Left renal pelvis (tissue), 4 donors: Measurements from ENCODE around the gene LGR6. TPM values are rescaled to one million over a fixed set of nuclear protein-coding genes. Genes with fewer than 3 reads are reported as not detected.

ENCODE experiments used
- DNase-seq, 4 donors: peaks; one replicate each; pipeline ENCODE4 v3.0.0-alpha.2; 2013; ENCODE audit warnings: low read depth in 4 of 4, low spot score in 3 of 4
- polyA plus RNA-seq, 4 donors: library from polyadenylated mRNA; unstranded; fragments of 120-200 nt; gene quantifications; one replicate each; pipeline ENCODE4 v1.2.1, GENCODE V29; 2013; ENCODE audit not compliant: insufficient read length in 4 of 4

LGR6 gene
- polyA plus RNA-seq, 4 donors: 0.76 to 1.4 (median 0.82) TPM

DNA sequence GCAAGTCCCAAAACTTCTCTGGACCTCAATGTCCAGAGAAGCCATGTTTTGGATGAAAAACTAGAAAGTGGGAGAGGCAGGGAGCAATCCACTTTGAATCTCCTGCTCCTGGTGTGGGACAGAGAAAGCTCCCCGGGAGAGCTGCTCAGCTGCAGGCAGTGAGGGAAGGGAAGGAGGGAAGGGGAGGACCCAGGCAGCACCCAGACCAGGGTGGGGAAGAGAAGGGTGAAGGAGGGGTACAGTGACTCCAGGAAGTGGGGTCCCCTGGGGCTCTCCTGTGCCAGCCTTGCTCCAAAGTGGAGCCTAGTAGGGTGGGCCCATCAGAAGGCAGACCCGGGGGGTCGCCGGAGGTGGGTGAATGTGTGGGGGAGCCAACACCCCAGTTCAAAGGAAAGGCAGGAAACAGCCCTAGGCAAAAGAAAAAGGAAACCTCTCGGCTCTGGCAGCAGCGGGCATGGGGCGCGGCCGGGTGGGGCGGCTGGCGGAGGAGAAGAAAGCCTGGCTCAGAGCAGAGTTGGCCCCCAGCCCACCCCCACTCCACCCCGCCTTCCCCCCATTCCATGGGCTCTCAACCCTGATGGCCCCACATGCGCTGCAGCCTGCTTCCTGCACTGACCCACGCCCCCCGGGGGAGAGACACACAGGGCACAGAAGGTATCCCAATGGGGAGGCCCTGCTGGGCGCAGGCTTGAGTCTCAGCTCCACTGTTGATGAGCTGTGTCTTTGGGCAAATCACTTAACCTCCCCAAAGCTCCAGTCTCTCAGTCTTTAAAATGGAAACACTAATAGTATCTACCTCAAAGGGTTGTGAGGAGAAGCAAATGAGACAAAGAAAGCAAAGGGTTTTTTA lies 5.7 kb downstream of the LGR6 start:
- DNase-seq: no peak

DNA sequence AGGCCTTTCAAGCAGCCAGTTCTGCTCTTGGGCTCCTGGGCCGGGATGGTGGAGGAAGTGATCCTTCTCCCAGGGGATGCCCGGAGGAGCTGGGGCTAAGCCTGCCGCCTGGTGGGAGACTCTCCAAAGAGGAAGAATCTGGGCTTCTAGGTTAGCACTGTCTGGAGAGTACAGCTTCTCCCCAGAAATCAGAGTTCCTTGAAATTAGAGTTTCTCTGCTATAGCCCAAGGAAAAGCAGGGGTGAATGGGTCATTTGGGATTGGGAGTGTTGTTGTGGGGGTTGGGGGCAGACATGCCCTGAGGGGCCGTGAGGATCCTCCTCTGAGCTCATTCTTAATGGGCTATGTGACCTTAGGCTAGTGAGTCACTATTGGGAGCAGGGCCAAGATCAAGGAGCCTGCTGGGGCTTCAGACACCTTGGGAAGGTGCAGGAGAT lies 6.5 kb downstream of the LGR6 start:
- no peak for DNase-seq

DNA sequence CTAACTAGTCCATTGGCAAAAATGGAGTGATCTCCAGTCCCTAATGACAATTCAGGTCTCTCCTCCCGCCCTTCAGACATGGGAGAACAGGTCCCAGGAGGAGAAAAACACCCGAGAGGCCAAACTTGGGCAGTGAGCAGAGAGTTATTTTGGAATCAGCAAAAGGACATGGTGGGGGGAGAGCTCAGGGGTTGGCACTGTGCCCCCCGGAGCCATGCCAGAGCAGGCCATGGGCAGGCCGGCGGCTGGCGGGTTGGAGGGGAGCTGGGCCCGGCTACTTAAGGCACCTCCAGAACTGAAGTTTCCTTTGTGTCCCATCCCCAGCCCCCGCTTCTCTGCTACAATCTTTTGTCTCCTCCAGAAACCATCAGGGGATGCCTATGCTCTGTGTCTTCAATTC lies 7.1 kb downstream of the LGR6 start:
- no peak for DNase-seq

DNA sequence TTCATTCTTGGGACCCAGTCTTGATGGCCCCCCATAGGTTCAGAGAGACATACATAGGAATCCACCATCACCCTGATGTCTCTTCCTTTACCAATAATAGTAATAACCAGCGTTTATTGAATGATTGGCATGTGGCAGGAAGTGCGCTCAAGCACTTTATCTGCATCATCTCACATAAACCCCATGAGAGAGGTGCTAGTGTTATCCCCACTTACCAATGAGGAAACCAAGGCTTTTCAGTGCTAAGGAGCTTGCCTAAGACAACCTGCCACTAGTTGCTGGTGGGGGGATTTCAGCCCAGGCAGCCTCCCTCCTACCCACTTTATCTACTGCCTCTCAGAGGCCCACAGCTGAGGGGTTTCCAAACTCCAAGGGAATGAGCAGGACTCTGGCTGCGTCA lies 7.7 kb downstream of the LGR6 start:
- no peak for DNase-seq

DNA sequence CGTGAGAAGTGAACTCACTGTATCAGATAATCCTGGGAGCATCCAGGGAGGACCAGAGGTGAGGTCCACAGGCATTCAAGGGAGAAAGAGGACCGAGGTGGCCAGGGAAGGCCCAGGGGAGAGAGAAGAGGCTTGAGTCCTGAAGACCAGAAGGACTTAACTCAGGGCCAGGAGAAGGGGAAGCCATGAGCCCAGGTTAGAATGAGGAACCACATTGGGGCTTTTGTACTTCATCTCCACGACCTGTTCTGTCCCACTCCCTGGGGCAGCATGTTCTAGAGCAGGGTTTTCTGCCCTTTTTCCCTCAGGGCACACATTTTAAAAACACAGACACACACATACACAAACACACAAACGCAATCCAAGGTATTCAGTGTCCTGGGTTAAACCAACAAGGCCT lies 8.4 kb downstream of the LGR6 start:
- no peak for DNase-seq

DNA sequence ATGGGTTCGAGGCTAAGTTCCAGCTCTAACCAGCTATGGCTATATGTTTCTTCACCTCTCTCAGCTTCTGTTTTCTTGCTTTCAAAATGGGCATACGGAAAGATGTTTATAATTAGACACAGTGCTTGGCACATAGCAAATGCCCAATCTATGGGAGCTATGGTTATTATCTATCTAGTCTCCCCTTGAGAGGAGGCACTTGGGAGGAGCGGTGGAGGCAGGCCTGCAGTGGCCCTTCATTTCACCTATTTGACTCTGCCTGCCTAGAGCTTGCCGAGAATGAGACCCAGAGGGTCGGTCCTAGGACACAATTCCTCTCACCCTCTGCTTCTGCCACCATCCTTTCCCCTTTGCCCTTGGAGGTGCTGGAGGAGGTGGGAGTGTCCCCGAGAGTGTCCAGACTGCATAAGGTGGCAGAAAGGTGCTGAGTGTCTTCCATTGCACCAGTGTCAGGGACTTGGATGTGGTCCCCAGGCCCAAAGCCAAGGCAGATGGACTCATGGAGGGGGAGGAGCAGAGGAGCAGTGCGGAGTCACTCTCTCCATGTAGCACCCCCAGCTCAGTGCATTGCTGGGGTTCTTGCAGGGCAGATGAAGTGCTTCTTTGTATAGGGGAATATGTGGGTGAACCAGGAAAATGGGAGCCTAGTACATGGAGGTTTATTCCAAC lies 9.0 kb downstream of the LGR6 start:
- DNase-seq: no peak

DNA sequence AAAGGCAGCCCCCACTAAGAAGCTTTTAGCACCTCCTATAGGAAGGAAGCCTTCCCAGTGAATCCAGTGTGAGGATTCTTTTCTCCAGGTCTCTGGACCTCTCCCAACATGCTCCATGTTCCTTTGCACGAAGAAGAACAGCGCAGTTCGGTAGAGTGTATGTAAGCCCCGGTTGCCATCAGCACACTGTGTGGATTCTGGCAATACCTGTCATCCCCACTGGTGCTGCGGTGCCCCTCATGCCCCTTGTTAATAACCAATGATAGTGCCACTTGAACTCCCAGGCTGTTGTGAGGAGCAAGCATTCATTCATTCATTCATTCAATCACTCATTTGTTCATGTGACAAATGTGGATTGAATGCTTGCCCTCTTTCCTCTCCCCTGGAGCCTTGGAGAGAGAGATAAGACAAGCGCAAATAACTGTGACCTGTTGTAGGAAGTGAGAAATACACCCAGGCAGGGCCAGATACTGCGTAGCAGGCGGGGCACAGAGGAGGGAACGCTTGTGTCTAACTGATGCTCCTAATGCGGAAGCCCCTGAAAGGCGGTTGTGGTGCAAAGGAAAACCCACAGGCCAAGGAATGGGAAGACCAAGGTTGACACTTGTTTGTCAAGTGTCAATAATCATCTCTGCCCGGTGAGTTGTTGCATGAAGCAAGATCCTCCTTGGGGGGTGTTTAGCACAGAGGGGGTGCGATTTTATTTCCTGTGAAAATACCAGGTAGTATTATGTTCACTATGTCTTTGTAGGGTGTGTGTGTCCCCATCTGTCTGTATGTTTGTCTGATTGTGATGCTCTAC lies 9.8 kb downstream of the LGR6 start:
- no peak for DNase-seq

DNA sequence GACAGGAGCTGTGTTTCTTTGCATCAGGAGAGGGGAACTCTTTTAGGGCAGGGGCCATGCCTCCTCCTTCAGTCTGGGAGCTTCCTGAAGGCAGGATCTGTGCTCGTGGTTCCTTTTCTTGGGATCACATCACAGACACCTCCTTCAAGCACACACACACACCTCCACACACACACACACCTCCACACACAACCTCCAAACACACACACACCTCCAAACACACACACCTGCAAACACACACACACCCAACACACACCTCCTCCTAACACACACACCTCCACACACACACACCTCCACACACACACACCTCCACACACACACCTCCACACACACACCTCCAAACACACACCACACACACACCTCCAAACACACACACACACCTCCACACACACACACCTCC lies 10.5 kb downstream of the LGR6 start:
- no peak for DNase-seq

DNA sequence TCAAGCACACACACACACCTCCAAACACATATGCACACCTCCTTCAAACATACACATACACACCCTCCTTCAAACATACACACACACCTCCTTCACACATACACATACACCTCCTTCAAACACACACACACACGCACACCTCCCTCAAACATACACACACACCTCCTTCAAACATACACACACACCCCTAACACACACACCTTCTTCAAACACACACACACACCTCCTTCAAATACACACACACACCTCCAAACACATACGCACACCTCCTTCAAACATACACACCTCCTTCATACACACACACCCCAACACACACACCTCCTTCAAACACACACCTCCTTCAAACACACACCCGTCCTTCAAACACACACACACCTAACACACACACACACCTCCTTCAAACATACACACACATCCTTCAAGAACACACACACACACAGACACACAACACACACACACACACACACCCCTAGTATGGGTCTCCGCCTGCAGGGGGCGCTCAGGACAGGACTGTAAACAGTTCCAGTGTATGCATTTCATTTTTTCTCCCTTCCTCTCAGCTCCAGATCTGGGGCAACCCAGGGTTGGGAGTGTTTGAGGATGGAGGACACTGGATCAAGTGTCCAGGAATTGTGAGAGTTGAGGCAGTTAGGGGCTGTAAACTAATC lies 12.1 kb downstream of the LGR6 start:
- DNase-seq: no peak

DNA sequence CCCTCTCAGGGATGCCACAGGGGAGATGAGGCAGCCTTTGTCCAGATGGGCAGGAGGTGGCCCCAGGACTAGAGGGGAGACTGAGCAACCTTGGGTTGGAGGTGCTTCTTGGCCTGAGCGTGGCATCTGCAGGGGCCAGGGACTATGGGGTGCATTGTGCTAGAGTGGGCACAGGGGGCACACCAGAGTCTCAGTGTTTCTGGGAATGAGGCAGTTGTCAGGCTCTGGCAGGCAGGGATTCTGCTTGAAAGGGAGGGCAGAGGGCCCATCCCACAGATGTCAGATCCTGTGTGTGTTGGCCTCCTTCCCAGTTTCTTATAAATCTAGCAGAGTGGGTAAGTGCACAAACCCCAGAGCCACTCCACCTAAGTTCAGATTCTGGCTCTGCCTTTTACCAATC lies 13.7 kb downstream of the LGR6 start:
- no peak for DNase-seq

DNA sequence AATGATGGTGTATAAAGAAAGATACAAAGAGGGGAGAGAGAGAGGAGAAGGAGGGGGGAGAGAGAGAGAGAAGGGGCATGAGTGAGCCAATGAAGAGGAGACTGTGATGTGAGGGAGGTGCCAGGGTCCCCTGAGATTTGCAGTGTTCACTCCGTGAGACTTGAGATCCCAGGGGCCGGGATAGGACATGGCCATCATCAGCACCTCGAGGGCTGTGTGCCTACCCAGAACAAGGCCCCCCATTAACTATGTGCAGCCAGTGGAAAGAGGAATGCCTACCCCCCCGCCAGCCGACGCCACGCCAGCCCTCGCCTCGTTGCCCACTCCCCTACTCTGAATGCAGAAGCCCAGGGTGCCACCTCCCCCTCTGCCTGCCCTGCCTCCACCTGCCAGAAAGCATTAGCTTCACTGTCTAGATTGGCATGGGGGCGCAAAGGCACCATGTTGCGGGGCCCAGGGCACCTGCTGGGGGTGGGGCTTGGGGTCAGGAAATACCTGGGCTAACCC lies 14.8 kb downstream of the LGR6 start:
- DNase-seq: no peak

DNA sequence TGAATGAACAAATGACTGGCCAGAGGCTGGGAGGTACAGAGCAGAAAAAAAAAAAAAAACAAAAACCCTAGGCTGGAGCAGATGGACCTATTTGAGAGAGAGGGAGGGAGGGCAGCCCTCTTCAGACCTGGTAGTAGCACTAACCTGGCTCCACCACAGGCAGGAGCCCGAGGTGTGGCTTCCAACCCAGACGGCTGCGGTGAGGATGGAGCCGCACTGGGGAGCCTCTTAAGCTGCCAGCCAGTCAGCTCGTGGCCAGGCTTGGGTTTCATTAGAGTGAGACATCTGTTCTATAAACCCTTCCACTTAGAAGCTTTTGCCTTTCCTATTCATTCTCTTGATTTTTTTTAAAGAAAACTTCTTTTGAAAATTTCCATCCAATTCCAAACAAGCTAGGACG lies 16.8 kb downstream of the LGR6 start:
- no peak for DNase-seq

DNA sequence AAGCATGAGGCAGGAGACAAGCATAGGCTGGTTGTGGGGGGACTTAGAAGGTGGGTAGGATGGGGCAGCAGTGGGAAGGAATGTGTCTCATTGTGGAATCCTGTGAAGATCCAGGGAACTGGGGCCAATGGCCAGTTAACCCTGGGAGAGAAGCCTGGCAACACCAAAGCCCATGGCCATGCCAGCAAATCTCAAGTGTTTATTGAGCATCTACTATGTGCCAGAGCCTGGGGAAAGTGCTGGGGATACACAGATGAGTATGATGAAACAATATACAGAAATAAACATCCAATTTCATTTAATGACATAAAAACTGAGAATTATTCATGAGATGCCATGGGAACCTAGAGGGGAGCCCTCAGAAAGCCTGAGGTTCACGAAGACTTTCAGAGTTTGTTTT lies 17.4 kb downstream of the LGR6 start:
- no peak for DNase-seq

DNA sequence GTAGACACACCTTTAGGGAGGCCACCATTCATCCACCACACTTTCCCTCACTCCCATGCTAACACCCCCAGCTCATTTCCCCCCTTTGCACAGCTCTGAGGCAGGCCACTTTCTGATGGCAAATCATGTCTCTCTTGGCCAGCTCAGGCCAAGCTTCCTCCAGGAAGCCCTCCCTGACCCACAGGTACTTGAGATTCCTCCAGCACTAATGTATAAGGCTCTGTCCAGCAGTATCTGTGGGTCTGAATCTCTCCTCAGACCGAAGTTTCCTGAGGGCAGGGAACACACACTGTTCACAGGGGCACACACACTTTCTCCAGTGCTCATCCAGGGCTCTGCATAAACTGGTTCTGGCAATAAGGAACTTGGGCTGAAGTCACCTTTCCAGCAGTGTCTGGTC lies 19.2 kb downstream of the LGR6 start:
- DNase-seq: no peak

DNA sequence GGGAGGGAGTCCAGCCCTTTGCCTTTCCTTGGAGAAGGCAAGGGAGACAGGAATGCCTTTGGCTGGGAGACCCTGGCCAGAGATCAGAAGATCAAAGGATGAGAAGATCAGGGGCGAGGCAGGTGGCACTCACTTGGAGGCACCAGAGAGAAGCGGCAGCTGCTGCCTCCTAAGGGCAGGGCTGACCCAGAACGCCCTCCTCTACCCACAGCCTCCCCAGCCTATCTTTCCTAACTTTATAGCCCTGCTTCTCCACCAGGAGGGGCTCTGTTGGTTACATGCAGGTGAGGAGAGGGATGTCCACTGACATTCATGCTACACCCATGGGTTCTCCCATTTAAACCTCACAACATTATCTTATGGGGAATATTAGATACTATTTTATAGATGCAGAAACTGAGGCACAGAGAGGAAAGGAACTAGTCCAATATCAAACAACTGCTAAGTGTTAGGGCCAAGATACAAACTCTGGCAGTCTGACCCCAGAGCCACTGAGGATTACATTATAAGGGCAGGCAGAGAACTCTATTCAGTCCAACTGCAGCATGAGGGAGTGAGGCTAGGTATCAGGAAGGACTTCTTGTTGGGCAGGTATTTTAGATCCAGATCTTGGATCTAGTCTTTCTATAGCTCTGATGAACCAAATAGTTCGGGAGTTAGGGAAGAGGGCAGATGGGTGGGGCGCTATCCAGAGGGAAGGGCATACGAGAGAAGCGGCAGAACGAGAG lies 19.9 kb downstream of the LGR6 start:
- no peak for DNase-seq

DNA sequence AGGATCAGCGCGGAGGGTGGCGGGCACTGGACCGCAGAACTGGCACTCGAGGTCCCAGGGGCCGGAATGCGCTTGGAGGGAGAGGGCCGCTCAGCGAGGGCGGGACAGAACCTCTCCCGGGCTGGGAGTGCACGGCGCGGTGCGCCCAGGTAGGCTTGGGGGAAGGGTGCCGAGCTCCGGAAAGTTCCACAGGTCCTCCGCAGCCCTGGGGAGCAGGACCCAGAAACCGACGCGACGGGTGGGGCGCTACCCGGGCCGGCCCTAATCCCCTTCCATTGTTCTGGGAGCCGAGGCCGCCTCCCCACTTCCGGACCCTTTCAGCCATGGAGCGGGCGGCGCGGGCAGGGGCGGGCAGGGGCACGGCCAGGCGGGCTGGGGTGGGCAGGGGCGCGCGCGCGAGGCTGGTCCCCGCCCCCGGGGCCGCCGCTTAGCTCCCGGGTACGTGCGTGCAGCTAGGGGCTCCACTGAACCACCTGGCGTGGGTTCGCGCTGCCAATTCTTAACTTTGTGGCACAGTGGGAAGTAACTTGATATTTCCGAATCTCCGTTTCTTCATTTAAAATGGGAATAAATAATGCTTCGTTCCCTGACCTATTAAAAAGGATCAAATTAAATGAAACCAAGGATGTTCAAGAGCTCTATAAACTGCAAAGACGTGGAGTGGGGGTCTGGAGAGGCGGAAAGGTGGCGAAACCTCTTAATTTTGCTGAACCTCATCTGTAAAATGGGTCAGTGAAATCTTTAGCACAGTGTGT lies 20.7 kb downstream of the LGR6 start:
- DNase-seq: no peak

DNA sequence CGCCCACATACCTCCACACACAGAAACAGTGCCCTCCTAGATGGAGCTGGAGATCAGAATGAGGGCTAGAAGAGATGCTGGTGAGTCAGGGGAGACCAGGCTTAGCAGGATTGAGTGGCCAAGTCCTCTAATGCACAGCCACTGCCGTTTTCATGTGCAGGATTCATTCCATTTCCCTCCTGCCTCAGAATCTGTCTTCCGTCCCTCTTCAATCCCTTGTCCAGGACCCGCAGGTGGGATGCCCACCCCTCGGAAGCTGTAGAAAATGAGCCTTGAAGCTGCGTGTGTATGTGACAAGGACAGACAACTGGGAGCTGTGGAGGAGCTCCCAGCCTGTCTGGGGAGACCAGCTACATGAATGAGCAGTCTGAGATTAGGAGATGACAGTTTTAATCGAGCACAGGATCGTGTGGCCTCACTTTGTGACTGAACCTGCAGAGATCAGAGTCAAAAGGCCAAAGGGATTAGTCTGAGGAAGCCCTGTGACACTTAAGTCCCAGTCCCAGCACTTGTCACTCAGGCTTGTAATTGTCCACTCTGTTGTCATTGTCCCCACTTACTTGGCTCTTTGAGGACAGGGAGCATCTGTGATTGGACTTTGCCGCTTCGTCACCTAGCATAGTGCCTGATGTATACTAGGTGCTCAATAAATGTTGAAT lies 22.0 kb downstream of the LGR6 start:
- DNase-seq: no peak

DNA sequence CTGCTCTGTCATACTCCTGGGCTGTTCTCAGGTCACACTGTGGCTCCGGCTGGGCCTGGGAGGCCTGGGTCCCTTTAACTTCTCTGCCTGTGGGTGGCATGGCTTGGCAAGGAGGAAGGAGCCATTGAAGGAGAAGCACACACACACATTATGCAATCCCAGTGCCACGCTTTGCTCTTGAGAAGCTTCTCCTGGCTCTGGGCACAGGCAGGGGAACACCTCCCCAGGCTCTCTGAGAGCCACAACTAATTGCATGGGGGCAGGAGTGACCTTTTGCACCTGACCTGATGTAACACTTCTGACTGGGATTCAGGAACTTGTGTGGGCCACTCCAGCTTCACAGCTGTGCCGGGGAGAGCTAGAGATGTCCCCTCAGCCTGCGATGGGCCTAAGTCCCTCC lies 23.1 kb downstream of the LGR6 start:
- no peak for DNase-seq

DNA sequence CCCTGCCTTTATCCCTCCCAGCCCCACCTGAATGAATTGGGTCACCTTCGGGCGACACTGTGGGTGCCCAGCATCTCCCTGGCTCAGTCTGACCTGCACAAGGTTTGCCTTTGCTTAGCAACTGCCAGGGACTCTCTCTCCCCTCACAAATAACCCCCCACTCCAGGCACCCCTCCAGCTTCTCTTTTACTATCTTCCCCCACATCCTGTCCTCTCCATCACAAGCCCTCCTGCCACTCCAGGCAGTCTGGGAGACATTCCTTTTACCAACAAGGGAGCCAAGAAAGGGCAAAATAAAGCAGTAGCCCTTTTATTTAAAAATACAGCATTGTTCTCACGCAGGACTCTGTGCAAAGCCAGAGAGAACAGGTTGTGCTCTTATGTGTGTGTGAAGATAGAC lies 23.9 kb downstream of the LGR6 start:
- DNase-seq: no peak
